Measurements from ENCODE around the gene OSBP2. TPM values are rescaled to one million over a fixed set of nuclear protein-coding genes. Genes with fewer than 3 reads are reported as not detected.

The OSBP2 gene
- total RNA-seq, 2 donors from 2014 or later: 6.8 to 11.1 TPM

DNA sequence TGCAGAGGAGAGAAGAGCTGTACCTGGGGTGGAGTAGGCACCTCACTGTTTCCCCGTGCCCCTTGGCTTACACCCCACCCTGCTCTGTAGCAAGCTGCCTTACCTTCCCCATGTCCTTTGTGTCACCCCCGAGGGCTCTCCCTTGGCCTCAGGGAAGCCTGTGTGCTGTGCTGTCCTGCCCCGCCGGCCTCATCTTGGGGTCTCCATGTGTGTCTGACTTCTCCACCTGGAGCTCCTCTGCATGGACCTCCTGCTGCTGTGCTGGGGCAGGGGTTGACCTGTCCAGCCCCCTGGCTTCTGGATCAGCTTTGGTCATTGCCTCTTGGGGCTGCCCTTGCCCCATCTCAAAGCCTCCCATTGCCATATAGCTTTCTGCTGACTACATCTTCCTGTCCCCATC is 59.8 kb downstream of the OSBP2 start:
- Mint-ChIP-seq H3K9me3 (peaks cover 16% of the 10 kb centered on the region), H3K4me1 (no peaks in the 10 kb centered on the region), H3K36me3 (ENCODE audit: low read depth) (peaks cover 2% of the 10 kb centered on the region), H3K27me3 (ENCODE audit: insufficient read depth) (no peaks in the 10 kb centered on the region), H3K27ac (no peak overlapping the region), H3K4me3 (no peak overlapping the region)
- no peaks in the 10 kb centered on the region for H3K9me3 ChIP-seq (ENCODE audit: control insufficient read depth, low read length)
- no peak overlapping the region for H3K27ac ChIP-seq (ENCODE audit: low read depth, low read length)
- 86 to 93% methylated on average over 4 of the region's 4 CpGs for WGBS, 2 experiments (ENCODE audit: insufficient coverage in 1 of 2, insufficient read length in 1 of 2)
- no peak overlapping the region for H3K4me3 ChIP-seq (ENCODE audit: low read length)
- no peak overlapping the region for H3K9ac ChIP-seq (ENCODE audit: extremely low read depth, low read length, poor library complexity, severe bottlenecking)
- TF ChIP-seq, protein P1, sequence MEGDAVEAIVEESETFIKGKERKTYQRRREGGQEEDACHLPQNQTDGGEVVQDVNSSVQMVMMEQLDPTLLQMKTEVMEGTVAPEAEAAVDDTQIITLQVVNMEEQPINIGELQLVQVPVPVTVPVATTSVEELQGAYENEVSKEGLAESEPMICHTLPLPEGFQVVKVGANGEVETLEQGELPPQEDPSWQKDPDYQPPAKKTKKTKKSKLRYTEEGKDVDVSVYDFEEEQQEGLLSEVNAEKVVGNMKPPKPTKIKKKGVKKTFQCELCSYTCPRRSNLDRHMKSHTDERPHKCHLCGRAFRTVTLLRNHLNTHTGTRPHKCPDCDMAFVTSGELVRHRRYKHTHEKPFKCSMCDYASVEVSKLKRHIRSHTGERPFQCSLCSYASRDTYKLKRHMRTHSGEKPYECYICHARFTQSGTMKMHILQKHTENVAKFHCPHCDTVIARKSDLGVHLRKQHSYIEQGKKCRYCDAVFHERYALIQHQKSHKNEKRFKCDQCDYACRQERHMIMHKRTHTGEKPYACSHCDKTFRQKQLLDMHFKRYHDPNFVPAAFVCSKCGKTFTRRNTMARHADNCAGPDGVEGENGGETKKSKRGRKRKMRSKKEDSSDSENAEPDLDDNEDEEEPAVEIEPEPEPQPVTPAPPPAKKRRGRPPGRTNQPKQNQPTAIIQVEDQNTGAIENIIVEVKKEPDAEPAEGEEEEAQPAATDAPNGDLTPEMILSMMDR (conservative IDR thresholded peaks at IDR 0.05): no peak
- H3K4me1 ChIP-seq (ENCODE audit: control insufficient read depth, insufficient read depth, low read length): no peaks in the 10 kb centered on the region
- no peak for DNase-seq
- H3K27me3 ChIP-seq (ENCODE audit: control insufficient read depth, insufficient read depth, low read length, poor library complexity, severe bottlenecking): no peaks in the 10 kb centered on the region
- H3K36me3 ChIP-seq (ENCODE audit: control insufficient read depth, insufficient read depth, low read length): no peaks in the 10 kb centered on the region

DNA sequence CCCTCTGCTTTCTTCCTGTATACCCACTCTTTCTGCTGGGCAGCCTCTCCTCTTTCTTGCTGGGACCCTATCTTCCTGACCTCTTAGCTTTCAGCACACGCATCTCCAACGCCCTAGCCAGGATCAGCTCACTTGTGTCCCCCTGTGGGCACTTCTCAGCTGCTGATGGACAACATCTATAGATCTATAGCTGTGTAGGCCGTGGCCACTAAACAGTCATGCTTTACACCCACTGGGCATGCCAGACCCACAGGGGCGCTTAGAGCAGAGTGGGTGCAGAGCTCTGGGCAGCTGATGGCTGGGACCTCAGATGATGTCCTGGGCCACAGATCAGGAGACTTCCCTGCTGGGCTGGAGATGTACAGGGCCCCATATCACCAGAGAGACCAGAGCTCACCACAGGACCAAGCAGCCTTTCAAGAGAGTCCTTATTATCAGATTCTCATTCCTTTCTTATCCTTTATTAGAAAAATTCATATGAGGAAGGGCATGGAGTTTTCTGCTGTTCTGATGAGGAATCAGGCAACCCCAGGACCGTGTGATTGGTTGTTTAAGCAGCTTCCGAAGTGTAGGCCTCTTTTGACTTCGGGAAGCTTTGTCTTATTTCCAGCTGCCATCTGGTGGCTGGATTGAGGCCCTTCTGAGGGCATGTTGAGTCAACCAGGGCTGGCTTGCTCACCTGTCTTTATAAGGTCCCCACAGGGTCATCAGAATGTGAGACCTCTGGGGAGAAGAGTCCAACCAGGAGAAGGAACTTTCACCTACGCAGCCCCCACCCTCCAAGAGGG is 60.5 kb downstream of the OSBP2 start:
- peaks cover 2% of the 10 kb centered on the region for H3K36me3 Mint-ChIP-seq (ENCODE audit: low read depth)
- Histone ChIP-seq H3K36me3 (ENCODE audit: control insufficient read depth, insufficient read depth, low read length) (no peaks in the 10 kb centered on the region), H3K27ac (ENCODE audit: low read depth, low read length) (no peak overlapping the region), H3K4me1 (ENCODE audit: control insufficient read depth, insufficient read depth, low read length) (no peaks in the 10 kb centered on the region), H3K9me3 (ENCODE audit: control insufficient read depth, low read length) (no peaks in the 10 kb centered on the region), H3K4me3 (ENCODE audit: low read length) (no peak overlapping the region), H3K27me3 (ENCODE audit: control insufficient read depth, insufficient read depth, low read length, poor library complexity, severe bottlenecking) (no peaks in the 10 kb centered on the region), H3K9ac (ENCODE audit: extremely low read depth, low read length, poor library complexity, severe bottlenecking) (no peak overlapping the region)
- peak; percentile 89 for DNase-seq
- TF ChIP-seq, protein P1 (conservative IDR thresholded peaks at IDR 0.05): peak; percentile 89
- H3K27me3 Mint-ChIP-seq (ENCODE audit: insufficient read depth): no peaks in the 10 kb centered on the region
- no peak overlapping the region for H3K4me3 Mint-ChIP-seq
- no peaks in the 10 kb centered on the region for H3K4me1 Mint-ChIP-seq
- H3K27ac Mint-ChIP-seq: no peak overlapping the region
- H3K9me3 Mint-ChIP-seq: peaks cover 16% of the 10 kb centered on the region
- WGBS, 2 experiments (ENCODE audit: insufficient coverage in 1 of 2, insufficient read length in 1 of 2): 64 to 86% methylated on average over 3 to 8 of the region's 8 CpGs

GRCh38 chr22:30755759-30756124 is 61.1 kb downstream of the OSBP2 start:
- no peaks in the 10 kb centered on the region for H3K9me3 ChIP-seq (ENCODE audit: control insufficient read depth, low read length)
- H3K27me3 ChIP-seq (ENCODE audit: control insufficient read depth, insufficient read depth, low read length, poor library complexity, severe bottlenecking): no peaks in the 10 kb centered on the region
- Mint-ChIP-seq H3K4me3 (no peak overlapping the region), H3K36me3 (ENCODE audit: low read depth) (peaks cover 2% of the 10 kb centered on the region), H3K9me3 (peaks cover 16% of the 10 kb centered on the region), H3K27ac (no peak overlapping the region), H3K27me3 (ENCODE audit: insufficient read depth) (no peaks in the 10 kb centered on the region), H3K4me1 (no peaks in the 10 kb centered on the region)
- H3K4me1 ChIP-seq (ENCODE audit: control insufficient read depth, insufficient read depth, low read length): no peaks in the 10 kb centered on the region
- H3K27ac ChIP-seq (ENCODE audit: low read depth, low read length): no peak overlapping the region
- TF ChIP-seq, protein P1 (conservative IDR thresholded peaks at IDR 0.05): no peak
- H3K9ac ChIP-seq (ENCODE audit: extremely low read depth, low read length, poor library complexity, severe bottlenecking): no peak overlapping the region
- H3K36me3 ChIP-seq (ENCODE audit: control insufficient read depth, insufficient read depth, low read length): no peaks in the 10 kb centered on the region
- 87 to 90% methylated on average over 3 to 7 of the region's 7 CpGs for WGBS, 2 experiments (ENCODE audit: insufficient coverage in 1 of 2, insufficient read length in 1 of 2)
- no peak for DNase-seq
- H3K4me3 ChIP-seq (ENCODE audit: low read length): no peak overlapping the region
